ENCODE data around the gene ISCA2. TPM values are rescaled to one million over a fixed set of nuclear protein-coding genes. Genes with fewer than 3 reads are reported as not detected.

ISCA2 gene
- total and polyA plus RNA-seq, 9 of the 15 experiments (the other 6 are each of a cell fraction or from before 2014, with no cell fraction given), result 5.0 to 36.7 (median 18.1) TPM

DNA sequence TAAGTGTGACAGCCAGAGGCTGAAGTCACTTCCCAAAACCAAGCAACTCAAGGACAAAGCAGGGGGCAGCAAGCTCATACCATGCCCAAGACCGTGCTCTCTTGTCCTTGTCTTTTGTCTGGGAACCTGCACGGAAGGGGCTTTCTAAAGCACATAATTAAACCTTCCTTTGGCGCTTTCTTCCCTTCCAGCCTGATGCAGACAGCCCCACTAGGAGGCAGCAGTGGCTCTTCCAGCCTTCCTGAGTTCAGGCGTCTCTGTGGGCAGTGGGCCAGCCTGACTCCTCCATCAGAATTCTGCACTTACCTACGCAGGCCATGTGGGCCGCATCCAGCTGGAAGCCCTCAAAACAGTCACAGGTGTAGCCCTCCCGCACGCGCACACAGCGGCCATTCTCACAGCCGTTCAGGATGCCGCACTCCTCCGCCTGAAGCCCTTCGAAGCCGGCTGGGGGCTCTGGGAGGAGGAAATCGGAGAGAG, 7.6 kb downstream of the ISCA2 start (continued):
- TF ChIP-seq NRF1 (conservative IDR thresholded peaks at IDR 0.05 in 1 of 2, IDR thresholded peaks at IDR 0.05 in 1 of 2) (peak; percentile 26 to 33; a peak in 1 of 4 replicates), HDAC2 (IDR thresholded peaks at IDR 0.05) (no peak), TAF15 (IDR thresholded peaks at IDR 0.05; ENCODE audit: low read depth, low read length) (no peak), ZNF431 (CRISPR knock-in tag; IDR thresholded peaks at IDR 0.05) (no peak)

DNA sequence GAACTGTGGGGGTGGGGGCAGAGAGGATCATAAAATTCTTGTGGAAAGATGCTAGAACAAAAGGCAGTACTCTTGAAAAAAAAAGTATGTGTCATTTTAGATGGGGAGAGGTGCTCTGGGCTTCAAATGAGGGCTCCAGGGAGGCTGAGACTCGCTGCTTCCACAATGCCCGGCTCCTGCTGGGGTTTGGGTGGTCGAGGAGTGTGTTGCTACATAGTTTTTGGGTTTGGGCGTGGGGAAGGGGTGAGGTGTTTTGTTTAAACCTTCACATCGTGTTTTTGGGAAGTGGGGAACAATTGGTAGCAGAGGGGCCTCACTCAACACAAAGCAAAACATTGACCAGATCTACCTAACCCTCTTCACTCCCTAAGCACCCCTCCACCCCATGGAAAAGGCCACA, 8.1 kb downstream of the ISCA2 start:
- Histone ChIP-seq H2AFZ (ENCODE audit: low read depth, low read length) (no peak overlapping the region), H4K20me1 (replicated peaks; ENCODE audit: control insufficient read depth, insufficient read depth, low read length) (no peaks in the 10 kb centered on the region; the same call in 1 of the 2 replicates), H3K27me3 (ENCODE audit: control insufficient read depth in 2 of 2, insufficient read depth in 2 of 2, low read length in 2 of 2) (peaks cover 0 to 28% of the 10 kb centered on the region in 2 experiments; a peak in 2 of 5 replicates), H3K4me3 (no peak overlapping the region), H3K36me3 (ENCODE audit: control insufficient read depth, insufficient read depth, low read length) (no peaks in the 10 kb centered on the region), H3K4me1 (replicated peaks in 1 of 2; ENCODE audit: control insufficient read depth in 2 of 2, insufficient read depth in 2 of 2, low read length in 2 of 2) (peaks cover 0 to 7% of the 10 kb centered on the region in 2 experiments; a peak in 1 of 5 replicates), H3K9ac (ENCODE audit: insufficient read depth in 1 of 2, low read depth in 2 of 2, low read length in 2 of 2) (no peak overlapping the region), H3K27ac (ENCODE audit: extremely low read depth, low read depth, low read length) (no peak overlapping the region), H3K9me3 (replicated peaks; ENCODE audit: control insufficient read depth, insufficient read depth, low read depth, low read length) (no peaks in the 10 kb centered on the region), H3K9me1 (ENCODE audit: control insufficient read depth, insufficient read depth, low read length) (no peaks in the 10 kb centered on the region), H3K4me2 (ENCODE audit: insufficient read depth, low read length) (no peak overlapping the region), H3K79me2 (ENCODE audit: control insufficient read depth, insufficient read depth, low read length) (no peaks in the 10 kb centered on the region)
- POLR2A ChIA-PET, result no interaction called here
- in situ Hi-C loops (cut with MboI), result no loop called here
- FAIRE-seq (no peak), DNase-seq (ENCODE audit: extremely low read depth in 1 of 4, low spot score in 3 of 4) (no peak), ATAC-seq (no peak)
- BruUV-seq (replicated peaks), result no TSS peak
- WGBS (ENCODE audit: insufficient coverage, low coverage, missing lambda C conversion rate), result 5% methylated on average over 4 of the region's 5 CpGs
- intact Hi-C loops (cut with micrococcal nuclease), result loop anchor here (5.0 kb wide), 1 partner anchor 301 kb away; no protein-coding TSS in a partner anchor
- CTCF ChIA-PET (ENCODE audit: low intra/inter-chr PET ratio), result interaction anchor here (1.3 kb wide), 1 partner anchor 303 kb away, joined by 4 read pairs; no protein-coding TSS in a partner anchor
- TF ChIP-seq MIER1 (IDR thresholded peaks at IDR 0.05; ENCODE audit: low read depth) (no peak), PHTF2 (CRISPR knock-in tag; IDR thresholded peaks at IDR 0.05) (no peak), FOXA1 (IDR thresholded peaks at IDR 0.05; ENCODE audit: borderline replicate concordance) (no peak)
- TF ChIP-seq, protein P1, sequence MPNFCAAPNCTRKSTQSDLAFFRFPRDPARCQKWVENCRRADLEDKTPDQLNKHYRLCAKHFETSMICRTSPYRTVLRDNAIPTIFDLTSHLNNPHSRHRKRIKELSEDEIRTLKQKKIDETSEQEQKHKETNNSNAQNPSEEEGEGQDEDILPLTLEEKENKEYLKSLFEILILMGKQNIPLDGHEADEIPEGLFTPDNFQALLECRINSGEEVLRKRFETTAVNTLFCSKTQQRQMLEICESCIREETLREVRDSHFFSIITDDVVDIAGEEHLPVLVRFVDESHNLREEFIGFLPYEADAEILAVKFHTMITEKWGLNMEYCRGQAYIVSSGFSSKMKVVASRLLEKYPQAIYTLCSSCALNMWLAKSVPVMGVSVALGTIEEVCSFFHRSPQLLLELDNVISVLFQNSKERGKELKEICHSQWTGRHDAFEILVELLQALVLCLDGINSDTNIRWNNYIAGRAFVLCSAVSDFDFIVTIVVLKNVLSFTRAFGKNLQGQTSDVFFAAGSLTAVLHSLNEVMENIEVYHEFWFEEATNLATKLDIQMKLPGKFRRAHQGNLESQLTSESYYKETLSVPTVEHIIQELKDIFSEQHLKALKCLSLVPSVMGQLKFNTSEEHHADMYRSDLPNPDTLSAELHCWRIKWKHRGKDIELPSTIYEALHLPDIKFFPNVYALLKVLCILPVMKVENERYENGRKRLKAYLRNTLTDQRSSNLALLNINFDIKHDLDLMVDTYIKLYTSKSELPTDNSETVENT (CRISPR knock-in tag; IDR thresholded peaks at IDR 0.05), result no peak

Data from K562 (cell line).